Nephron (organoid): ENCODE data around the gene ADGRD1.
"Not testable (repeated sequence)": the region's sequence is repeated elsewhere in the genome, so short reads cannot be mapped to it uniquely, and the experiment has no call there.

ENCODE experiments used
- H3K27ac Mint-ChIP-seq, 3 experiments: 2 replicates each; pipeline ENCODE4 v1.8.0; 2020; ENCODE audit warnings: mixed read lengths in 3 of 3, mild to moderate bottlenecking in 2 of 3, moderate library complexity in 1 of 3
- H3K27me3 Mint-ChIP-seq: 2 replicates; pipeline ENCODE4 v1.8.0; 2021; ENCODE audit warnings: low read depth, mild to moderate bottlenecking, moderate library complexity, mixed read lengths
- H3K36me3 Mint-ChIP-seq: 2 replicates; pipeline ENCODE4 v1.8.0; 2020; ENCODE audit warnings: low read depth, mixed read lengths
- H3K4me1 Mint-ChIP-seq: 2 replicates; pipeline ENCODE4 v1.8.0; 2020; ENCODE audit warnings: mixed read lengths
- H3K4me3 Mint-ChIP-seq, 3 experiments: 2 replicates each; pipeline ENCODE4 v1.8.0; 2020; ENCODE audit warnings: mild to moderate bottlenecking in 3 of 3, mixed read lengths in 3 of 3, moderate library complexity in 2 of 3
- H3K9me3 Mint-ChIP-seq: 2 replicates; pipeline ENCODE4 v1.8.0; 2020; ENCODE audit warnings: mixed read lengths
- CTCF ChIP-seq, 3 experiments: fragments of 200-600 bp; sonication (generic); IDR thresholded peaks; one replicate each; pipeline ENCODE4 v1.5.0; 2021; ENCODE audit warnings: antibody characterized with exemption in 3 of 3; ENCODE audit not compliant: unreplicated experiment in 3 of 3

ADGRD1 gene

GRCh38 chr12:131126662-131127173, 173.0 kb downstream of the ADGRD1 start:
- no peaks in the 10 kb centered on the region for H3K9me3 Mint-ChIP-seq

GRCh38 chr12:131128556-131128955, 174.8 kb downstream of the ADGRD1 start:
- Mint-ChIP-seq H3K4me3 (no peak overlapping the region), H3K9me3 (no peaks in the 10 kb centered on the region), H3K4me1 (peaks cover 9% of the 10 kb centered on the region), H3K27ac (no peak overlapping the region), H3K27me3 (peaks cover 29% of the 10 kb centered on the region), H3K36me3 (no peaks in the 10 kb centered on the region)
- TF ChIP-seq CTCF (IDR thresholded peaks at IDR 0.05; ENCODE audit: unreplicated experiment in 3 of 3): no peak

More at GRCh38 chr12:131126662-131127173, 173.0 kb downstream of the ADGRD1 start:
- no peaks in the 10 kb centered on the region for H3K36me3 Mint-ChIP-seq
- no peak overlapping the region for H3K27ac Mint-ChIP-seq
- H3K27me3 Mint-ChIP-seq: peaks cover 15% of the 10 kb centered on the region
- no peak for TF ChIP-seq CTCF (IDR thresholded peaks at IDR 0.05; ENCODE audit: unreplicated experiment in 3 of 3)
- H3K4me1 Mint-ChIP-seq: no peaks in the 10 kb centered on the region
- no peak overlapping the region for H3K4me3 Mint-ChIP-seq

GRCh38 chr12:131128966-131129619, 175.4 kb downstream of the ADGRD1 start:
- Mint-ChIP-seq H3K27me3 (peaks cover 30% of the 10 kb centered on the region), H3K4me1 (peaks cover 10% of the 10 kb centered on the region)
- not testable (repeated sequence) for H3K36me3 Mint-ChIP-seq, H3K27ac Mint-ChIP-seq, H3K4me3 Mint-ChIP-seq, H3K9me3 Mint-ChIP-seq

GRCh38 chr12:131129839-131130238, 176.1 kb downstream of the ADGRD1 start:
- H3K9me3 Mint-ChIP-seq: no peaks in the 10 kb centered on the region
- H3K27ac Mint-ChIP-seq: no peak overlapping the region
- H3K27me3 Mint-ChIP-seq: peaks cover 28% of the 10 kb centered on the region
- peaks cover 14% of the 10 kb centered on the region for H3K4me1 Mint-ChIP-seq
- H3K36me3 Mint-ChIP-seq: no peaks in the 10 kb centered on the region
- H3K4me3 Mint-ChIP-seq: no peak overlapping the region
- no peak for TF ChIP-seq CTCF (IDR thresholded peaks at IDR 0.05; ENCODE audit: unreplicated experiment in 3 of 3)

GRCh38 chr12:131130311-131130911, 176.7 kb downstream of the ADGRD1 start:
- H3K27ac Mint-ChIP-seq: no peak overlapping the region
- H3K4me1 Mint-ChIP-seq: peaks cover 14% of the 10 kb centered on the region
- H3K27me3 Mint-ChIP-seq: peaks cover 24% of the 10 kb centered on the region
- H3K36me3 Mint-ChIP-seq: no peaks in the 10 kb centered on the region
- H3K4me3 Mint-ChIP-seq: no peak overlapping the region
- TF ChIP-seq CTCF (IDR thresholded peaks at IDR 0.05; ENCODE audit: unreplicated experiment in 3 of 3): no peak
- no peaks in the 10 kb centered on the region for H3K9me3 Mint-ChIP-seq

- H3K27me3 Mint-ChIP-seq: peaks cover 24% of the 10 kb centered on the region
- H3K4me3 Mint-ChIP-seq: no peak overlapping the region
- no peaks in the 10 kb centered on the region for H3K36me3 Mint-ChIP-seq
- H3K27ac Mint-ChIP-seq: no peak overlapping the region
- H3K9me3 Mint-ChIP-seq: no peaks in the 10 kb centered on the region
- H3K4me1 Mint-ChIP-seq: peaks cover 14% of the 10 kb centered on the region
- TF ChIP-seq CTCF (IDR thresholded peaks at IDR 0.05; ENCODE audit: unreplicated experiment in 3 of 3): no peak
These were observed 177.5 kb downstream of the ADGRD1 start for GRCh38 chr12:131131077-131131807.
